ENCODE results near the gene SEMA6A.

DNA sequence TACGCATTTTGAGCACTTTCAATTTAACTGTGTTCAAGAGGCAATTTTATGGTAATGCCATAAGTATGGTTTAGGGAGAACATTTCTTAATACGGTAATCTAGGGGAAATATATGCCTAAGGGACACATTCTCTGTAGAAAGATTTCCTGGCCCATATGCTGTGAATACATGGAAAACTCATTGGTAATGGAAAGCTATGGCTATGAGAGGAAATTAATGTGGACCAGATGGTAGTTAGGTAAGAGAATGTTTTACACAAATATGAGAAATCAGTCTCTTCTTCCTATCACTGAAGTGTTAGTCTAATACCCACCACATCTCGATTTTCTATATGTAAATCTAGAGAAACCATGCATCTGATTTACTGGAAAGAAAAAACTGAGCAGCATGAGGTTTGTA lies 105.0 kb downstream of the SEMA6A start:
- no peak for TF ChIP-seq SIX5 (IDR thresholded peaks at IDR 0.05; ENCODE audit: low read depth, low read length, severe bottlenecking)
- no peak for TF ChIP-seq BACH1 (IDR thresholded peaks at IDR 0.05; ENCODE audit: borderline replicate concordance)
